ENCODE data around the gene PRKCA.

DNA sequence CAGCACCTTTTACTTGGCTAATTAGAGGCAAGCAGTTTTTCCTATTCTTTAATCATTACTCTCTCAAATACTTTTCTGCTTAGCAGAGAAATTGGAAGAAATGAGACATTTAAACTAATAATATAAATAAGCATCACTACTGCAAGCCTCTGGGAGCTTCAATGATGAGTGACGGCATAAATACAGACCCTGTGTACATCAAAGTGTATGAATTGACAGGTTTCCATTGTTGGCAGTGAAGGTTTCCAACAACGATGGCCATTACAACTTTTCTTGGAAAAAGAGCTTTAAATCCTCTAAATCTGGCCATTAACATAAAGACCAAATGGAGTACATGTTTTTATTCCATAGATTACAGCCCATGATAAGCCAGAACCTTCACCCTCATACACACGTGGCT, 493.1 kb downstream of the PRKCA start:
- TF ChIP-seq CTCF (IDR thresholded peaks at IDR 0.05) = no peak
- TF ChIP-seq EP300 (IDR thresholded peaks at IDR 0.05) = no peak

All from suprapubic skin (tissue), 3 donors.